GM12878 (cell line): ENCODE measurements around the gene PNLDC1. TPM values are rescaled to one million over a fixed set of nuclear protein-coding genes. Genes with fewer than 3 reads are reported as not detected.

Experiments used
- ATAC-seq: fragments of 200-7000 bp; cut with Tn5 transposase; 3 replicates; pipeline ENCODE4 v1.9.1; 2020; ENCODE audit warnings: mild to moderate bottlenecking, moderate library complexity
- BruUV-seq: library from RNA; stranded (reverse); fragments of 400-500 nt; replicated peaks from 2 replicates; lab custom pipeline; 2021; lab: Mats Ljungman, UMichigan
- CTCF ChIA-PET: fragments of 300-600 bp; sonication (Branson Sonifier 250); formaldehyde crosslinking; extraction: SDS; loops from one replicate; lab custom pipeline; 2021; ENCODE audit warnings: inconsistent platforms; lab: Yijun Ruan, JAX
- POLR2A ChIA-PET: fragments of 350-600 bp; formaldehyde crosslinking; extraction: SDS; loops from one replicate; lab custom pipeline; 2021; ENCODE audit warnings: inconsistent platforms; lab: Charles Lee
- RAD21 ChIA-PET: fragments of 300-600 bp; sonication (Branson Sonifier 250); formaldehyde crosslinking; loops from one replicate; lab custom pipeline; 2023; ENCODE audit warnings: antibody characterized with exemption; ENCODE audit not compliant: unreplicated experiment; lab: Charles Lee
- SMC1A ChIA-PET: fragments of 300-600 bp; sonication (Branson Sonifier 250); formaldehyde crosslinking; loops from one replicate; lab custom pipeline; 2023; ENCODE audit not compliant: unreplicated experiment, uncharacterized antibody; lab: Charles Lee
- DNase-seq: peaks from one replicate; pipeline ENCODE4 v3.0.0-alpha.2; 2011; ENCODE audit warnings: low read depth, low spot score
- FAIRE-seq: peaks from 3 replicates; lab custom pipeline; 2011; peaks lifted over from hg19 to GRCh38; lab: Jason Lieb, UNC
- H2AFZ ChIP-seq: 2 replicates; pipeline ENCODE4 v1.6.0; 2011; ENCODE audit warnings: low read depth, low read length, control low read depth; ENCODE audit not compliant: control insufficient read depth
- H3K27ac ChIP-seq: 2 replicates; pipeline ENCODE4 v1.5.1; 2011; ENCODE audit warnings: control low read depth; ENCODE audit not compliant: control insufficient read depth, insufficient read depth
- H3K27me3 ChIP-seq, 2 experiments: replicated peaks in 1 of 2; 2 replicates each; pipeline versions ENCODE4 v1.6.0 to v1.6.1; 2011; ENCODE audit warnings: low read length in 1 of 2; ENCODE audit not compliant: control insufficient read depth in 2 of 2, insufficient read depth in 2 of 2
- H3K36me3 ChIP-seq, 2 experiments: 2 replicates each; pipeline ENCODE4 v1.5.1; 2011; ENCODE audit warnings: low read length in 1 of 2; ENCODE audit not compliant: control insufficient read depth in 2 of 2, insufficient read depth in 2 of 2
- H3K4me1 ChIP-seq: 2 replicates; pipeline ENCODE4 v1.6.1; 2011; ENCODE audit warnings: mild to moderate bottlenecking, low read length, moderate library complexity, mixed read lengths; ENCODE audit not compliant: control insufficient read depth, insufficient read depth
- H3K4me2 ChIP-seq: 2 replicates; pipeline ENCODE4 v1.6.0; 2011; ENCODE audit warnings: control low read depth; ENCODE audit not compliant: control insufficient read depth, insufficient read depth
- H3K4me3 ChIP-seq: fragments of 200-600 bp; sonication (generic); 2 replicates; pipeline ENCODE4 v1.5.1; 2016
- H3K79me2 ChIP-seq: 2 replicates; pipeline ENCODE4 v1.6.0; 2011; ENCODE audit warnings: low read length; ENCODE audit not compliant: control insufficient read depth, insufficient read depth
- H3K9ac ChIP-seq: 2 replicates; pipeline ENCODE4 v1.8.0; 2011; ENCODE audit warnings: low read length, control low read depth, mixed read lengths; ENCODE audit not compliant: control insufficient read depth, insufficient read depth
- H3K9me3 ChIP-seq: replicated peaks from 3 replicates; pipeline ENCODE4 v1.5.1; 2011; ENCODE audit warnings: mild to moderate bottlenecking, low read length; ENCODE audit not compliant: control insufficient read depth, insufficient read depth
- H4K20me1 ChIP-seq: 2 replicates; pipeline ENCODE4 v1.6.0; 2011; ENCODE audit not compliant: control insufficient read depth, insufficient read depth
- CREB1 ChIP-seq: IDR thresholded peaks from 2 replicates; pipeline ENCODE4 v1.6.1; 2012; ENCODE audit warnings: low read depth, mild to moderate bottlenecking, inconsistent platforms
- CTCF ChIP-seq, 3 experiments: IDR thresholded peaks in 2 of 3; conservative IDR thresholded peaks in 1 of 3; 2 replicates each; pipeline ENCODE4 v1.5.1; 2011; ENCODE audit warnings: low read depth in 3 of 3, low read length in 3 of 3, mild to moderate bottlenecking in 3 of 3, control low read depth in 2 of 3, moderate library complexity in 2 of 3, inconsistent platforms in 1 of 3, mixed read lengths in 1 of 3; ENCODE audit not compliant: control insufficient read depth in 2 of 3, insufficient read depth in 1 of 3; ENCODE audit errors: extremely low read depth in 1 of 3
- FOS ChIP-seq: IDR thresholded peaks from 3 replicates; pipeline ENCODE4 v1.6.1; 2011; ENCODE audit warnings: borderline replicate concordance; ENCODE audit not compliant: insufficient read length; ENCODE audit errors: extremely low read depth
- HCFC1 ChIP-seq: fragments of 150-350 bp; IDR thresholded peaks from 2 replicates; pipeline ENCODE4 v1.6.1; 2014; ENCODE audit warnings: low read length
- HSF1 ChIP-seq: fragments of 150-350 bp; IDR thresholded peaks from 2 replicates; pipeline ENCODE4 v1.6.1; 2014; ENCODE audit warnings: mild to moderate bottlenecking, low read depth, low read length
- KDM1A ChIP-seq: fragments of 200-600 bp; sonication (generic); IDR thresholded peaks from 2 replicates; pipeline ENCODE4 v1.6.1; 2016; ENCODE audit warnings: borderline replicate concordance
- PML ChIP-seq: IDR thresholded peaks from 2 replicates; pipeline ENCODE4 v1.6.1; 2012; ENCODE audit warnings: low read length, inconsistent platforms
- SMC3 ChIP-seq: IDR thresholded peaks from 2 replicates; pipeline ENCODE4 v1.6.1; 2011; ENCODE audit warnings: low read length, improper control_type of control experiment, borderline replicate concordance
- SP1 ChIP-seq: IDR thresholded peaks from one replicate; pipeline ENCODE4 v1.6.1; 2011; ENCODE audit warnings: low read depth, low read length
- ZSCAN29 ChIP-seq: fragments of 450-650 bp; IDR thresholded peaks from 2 replicates; pipeline ENCODE4 v1.6.1; 2017; ENCODE audit warnings: mild to moderate bottlenecking, moderate library complexity
- in situ Hi-C: fragments of 300-500 bp; cut with MboI; formaldehyde crosslinking; loops from 9 replicates; pipeline ENCODE4 v1.14.3; 2018; ENCODE audit warnings: mixed read lengths
- intact Hi-C: fragments of 100-400 bp; cut with micrococcal nuclease; formaldehyde crosslinking; loops from one replicate; pipeline ENCODE4 v1.14.2; 2022; ENCODE audit not compliant: unreplicated experiment
- polyA plus RNA-seq, 11 experiments: library from polyadenylated mRNA; depleted of rRNA in 4 of 11; unstranded in 6 of 11; stranded (reverse) in 5 of 11; fragments of >200 nt; fragmentation: Nextera tagmentation in 4 of 11; fragmentation: Illumina TruSeq in 1 of 11; extraction: Ambion mirVana in 4 of 11; extraction: Trizol in 1 of 11; gene quantifications; 1 replicate in 1 of 11; 2 replicates in 10 of 11; pipeline versions ENCODE4 v1.2.1 to v1.2.3, GENCODE V29; 2011 to 2016; ENCODE audit warnings: inconsistent platforms in 2 of 11, missing spikeins in 2 of 11, low read depth in 1 of 11
- total RNA-seq, 4 experiments: library from RNA; depleted of rRNA in 3 of 4; stranded (reverse); fragments of >200 nt in 3 of 4; fragmentation: Illumina TruSeq in 1 of 4; extraction: Trizol in 1 of 4; gene quantifications; 2 replicates each; pipeline versions ENCODE4 v1.2.1 to v1.2.3, GENCODE V29; 2013 to 2021

PNLDC1 gene
- total and polyA plus RNA-seq, 10 of the 15 experiments (the other 5 are each of a cell fraction or from before 2014, with no cell fraction given) = 0.06 to 0.25 (median 0.09) TPM; not detected in 2

GRCh38 chr6:159852877-159853276 lies 52.8 kb downstream of the PNLDC1 start (continued):
- TF ChIP-seq HSF1 = no peak
- TF ChIP-seq CTCF (IDR thresholded peaks at IDR 0.05 in 2 of 3, conservative IDR thresholded peaks at IDR 0.05 in 1 of 3; ENCODE audit: control insufficient read depth in 2 of 3, extremely low read depth in 1 of 3, insufficient read depth in 1 of 3, low read depth in 3 of 3, low read length in 3 of 3) = peak in 2 of 3 experiments; percentile 34 to 50; a peak in 3 of 6 replicates
- peak; percentile 62; the same call in 1 of the 2 replicates for TF ChIP-seq SMC3
- no peak for TF ChIP-seq FOS
- no peak for TF ChIP-seq SP1

- RAD21 ChIA-PET = interaction anchor here (0.7 to 1.5 kb wide), 2 partner anchors 165 to 964 kb away, joined by 3 read pairs; no protein-coding TSS in a partner anchor
Observed at GRCh38 chr6:159853754-159854153, 53.7 kb downstream of the PNLDC1 start.

More at GRCh38 chr6:159853754-159854153, 53.7 kb downstream of the PNLDC1 start:
- no peaks in the 10 kb centered on the region for H3K36me3 ChIP-seq
- no peaks in the 10 kb centered on the region; a peak in 2 of 4 replicates for H3K27me3 ChIP-seq
- H3K27ac ChIP-seq = no peak overlapping the region
- in situ Hi-C loops (no loop called here), intact Hi-C loops (loop anchor here (1.0 kb wide), 1 partner anchor 162 kb away; no protein-coding TSS in a partner anchor)
- ChIA-PET POLR2A (interaction anchor here (1.0 kb wide), 1 partner anchor 64 kb away, joined by 3 read pairs; the partner anchor contains the start of gene MRPL18), CTCF (interaction anchor here (0.6 to 2.7 kb wide), 5 partner anchors 130 to 680 kb away, joined by 3 to 20 read pairs (median 3); partner anchors contain the start of gene SOD2), SMC1A (interaction anchor here (1.0 to 3.8 kb wide), 3 partner anchors 133 to 173 kb away, joined by 3 to 18 read pairs (median 11); partner anchors contain the start of gene SOD2)
- no peak overlapping the region for H3K4me2 ChIP-seq
- no peaks in the 10 kb centered on the region for H3K79me2 ChIP-seq
- TF ChIP-seq KDM1A (no peak), HCFC1 (no peak), ZSCAN29 (no peak), CREB1 (no peak), PML (no peak)
- FAIRE-seq (no peak), DNase-seq (no peak), ATAC-seq (no peak)
- H4K20me1 ChIP-seq = no peaks in the 10 kb centered on the region
- no TSS peak for BruUV-seq
- H3K4me3 ChIP-seq = no peak overlapping the region
- no peak overlapping the region for H3K9ac ChIP-seq
- H2AFZ ChIP-seq = no peak overlapping the region
- no peaks in the 10 kb centered on the region for H3K4me1 ChIP-seq
- no peaks in the 10 kb centered on the region; the same call in 2 of the 3 replicates for H3K9me3 ChIP-seq
